GM11168 (cell line): ENCODE data around the gene ALDH5A1.

ENCODE experiments used
- in situ Hi-C: fragments of 300-500 bp; cut with MboI; formaldehyde crosslinking; loops from one replicate; pipeline ENCODE4 v1.12.0; 2022; ENCODE audit warnings: low sequenced_read_pairs; ENCODE audit not compliant: unreplicated experiment

The ALDH5A1 gene

GRCh38 chr6:24564081-24564480, 69.3 kb downstream of the ALDH5A1 start:
- in situ Hi-C loops = no loop called here

- in situ Hi-C loops = no loop called here
Measured at GRCh38 chr6:24565196-24565595, 70.4 kb downstream of the ALDH5A1 start.

GRCh38 chr6:24566020-24566767, 71.4 kb downstream of the ALDH5A1 start:
- in situ Hi-C loops = no loop called here

GRCh38 chr6:24568683-24569082, 73.9 kb downstream of the ALDH5A1 start:
- in situ Hi-C loops = no loop called here

GRCh38 chr6:24569811-24570210, 75.0 kb downstream of the ALDH5A1 start:
- in situ Hi-C loops = no loop called here

GRCh38 chr6:24571361-24571760, 76.6 kb downstream of the ALDH5A1 start:
- in situ Hi-C loops = no loop called here

GRCh38 chr6:24574809-24575208, 80.0 kb downstream of the ALDH5A1 start:
- in situ Hi-C loops = no loop called here

GRCh38 chr6:24576447-24576846, 81.7 kb downstream of the ALDH5A1 start:
- in situ Hi-C loops = no loop called here

- in situ Hi-C loops = loop anchor here (10.0 kb wide), 1 partner anchor 184 kb away; no protein-coding TSS in a partner anchor
Measured at GRCh38 chr6:24581084-24581669, 86.4 kb downstream of the ALDH5A1 start.

- in situ Hi-C loops = loop anchor here (10.0 kb wide), 1 partner anchor 181 kb away; no protein-coding TSS in a partner anchor
Measured at GRCh38 chr6:24583463-24584381, 89.0 kb downstream of the ALDH5A1 start.

- in situ Hi-C loops = loop anchor here (10.0 kb wide), 1 partner anchor 180 kb away; no protein-coding TSS in a partner anchor
Measured at GRCh38 chr6:24584382-24584720, 89.6 kb downstream of the ALDH5A1 start.
